K562 (cell line): ENCODE measurements around the gene KLHL22. TPM values are rescaled to one million over a fixed set of nuclear protein-coding genes. Genes with fewer than 3 reads are reported as not detected.

Experiments
- CXXC5 ChIP-seq: fragments of 250-450 bp; sonication (Bioruptor Pico); IDR thresholded peaks from 2 replicates; pipeline ENCODE4 v1.8.0; 2022; ENCODE audit warnings: inconsistent platforms, mild to moderate bottlenecking, moderate library complexity
- HNRNPK ChIP-seq: fragments of 200-400 bp; formaldehyde crosslinking; IDR thresholded peaks from one replicate; pipeline ENCODE4 v1.6.1; 2018; ENCODE audit warnings: mild to moderate bottlenecking, low read depth, low read length; ENCODE audit not compliant: poor library complexity, severe bottlenecking
- KDM4B ChIP-seq, 2 experiments: fragments of 450-650 bp in 1 of 2; sonication (generic) in 1 of 2; IDR thresholded peaks; 2 replicates each; pipeline ENCODE4 v1.6.1; 2016 to 2017; ENCODE audit warnings: borderline replicate concordance in 2 of 2, antibody characterized with exemption in 1 of 2, low read depth in 1 of 2, mild to moderate bottlenecking in 1 of 2
- MCM7 ChIP-seq, 2 experiments: fragments of 450-650 bp; IDR thresholded peaks; 2 replicates each; pipeline ENCODE4 v1.6.1; 2016 to 2018
- NFYB ChIP-seq: IDR thresholded peaks from 2 replicates; pipeline ENCODE4 v1.6.1; 2011; ENCODE audit warnings: mild to moderate bottlenecking, moderate library complexity; ENCODE audit not compliant: insufficient read length; ENCODE audit errors: extremely low read depth
- NKRF ChIP-seq: fragments of 450-650 bp; IDR thresholded peaks from 2 replicates; pipeline ENCODE4 v1.6.1; 2016; ENCODE audit warnings: borderline replicate concordance
- RNF2 ChIP-seq: sonication (generic); IDR thresholded peaks from 2 replicates; pipeline ENCODE4 v1.6.1; 2016
- SIN3B ChIP-seq: fragments of 450-650 bp; IDR thresholded peaks from 2 replicates; pipeline ENCODE4 v1.6.1; 2017; ENCODE audit warnings: low read depth, mild to moderate bottlenecking, moderate library complexity
- SLC30A9 ChIP-seq: fragments of 250-450 bp; sonication (Bioruptor Pico); IDR thresholded peaks from 2 replicates; pipeline ENCODE4 v1.8.0; 2022; ENCODE audit warnings: mild to moderate bottlenecking, moderate library complexity
- SRSF3 ChIP-seq: fragments of 200-400 bp; formaldehyde crosslinking; IDR thresholded peaks from 2 replicates; pipeline ENCODE4 v1.6.1; 2016; ENCODE audit warnings: mild to moderate bottlenecking, low read length, moderate library complexity; ENCODE audit not compliant: insufficient read depth
- TCF3 ChIP-seq: sonication (generic); formaldehyde crosslinking; IDR thresholded peaks from 2 replicates; pipeline ENCODE4 v1.4.0; 2020; ENCODE audit warnings: mild to moderate bottlenecking, missing genetic modification reagents
- UBTF ChIP-seq, 2 experiments: IDR thresholded peaks; 2 replicates each; pipeline ENCODE4 v1.6.1; 2012; ENCODE audit warnings: improper control_type of control experiment in 2 of 2, low read depth in 2 of 2, low read length in 2 of 2, borderline replicate concordance in 1 of 2
- ZNF668 ChIP-seq: fragments of 250-450 bp; sonication (Bioruptor Pico); IDR thresholded peaks from 2 replicates; pipeline ENCODE4 v1.8.0; 2022; ENCODE audit warnings: mild to moderate bottlenecking, inconsistent platforms
- ZNF699 ChIP-seq: fragments of 250-450 bp; sonication (Bioruptor Pico); IDR thresholded peaks from 2 replicates; pipeline ENCODE4 v1.8.0; 2021; ENCODE audit warnings: mild to moderate bottlenecking, moderate library complexity; ENCODE audit not compliant: insufficient replicate concordance
- ZNF764 ChIP-seq: fragments of 250-450 bp; sonication (Bioruptor Pico); IDR thresholded peaks from 2 replicates; pipeline ENCODE4 v1.4.0; 2020; ENCODE audit warnings: low read depth, mild to moderate bottlenecking, moderate library complexity
- ZNF780A ChIP-seq: fragments of 250-450 bp; sonication (Bioruptor Pico); IDR thresholded peaks from 2 replicates; pipeline ENCODE4 v1.5.0; 2021; ENCODE audit warnings: mild to moderate bottlenecking
- polyA plus RNA-seq, 8 experiments: library from polyadenylated mRNA; depleted of rRNA in 4 of 8; stranded (reverse) in 5 of 8; unstranded in 3 of 8; fragments of >200 nt; fragmentation: Nextera tagmentation in 2 of 8; fragmentation: Illumina TruSeq in 1 of 8; extraction: Ambion mirVana in 2 of 8; extraction: Trizol in 1 of 8; gene quantifications; 2 replicates each; pipeline versions ENCODE4 v1.2.1 to v1.2.3, GENCODE V29; 2011 to 2014; ENCODE audit warnings: inconsistent platforms in 1 of 8, missing spikeins in 1 of 8
- total RNA-seq, 7 experiments: library from RNA; depleted of rRNA in 6 of 7; stranded (reverse); fragments of >200 nt in 6 of 7; fragmentation: Illumina TruSeq in 2 of 7; extraction: Trizol in 2 of 7; gene quantifications; 2 replicates each; pipeline versions ENCODE4 v1.2.1 to v1.2.3, GENCODE V29; 2011 to 2021; ENCODE audit warnings: low replicate concordance in 1 of 7
- TF ChIP-seq, protein P1 (sequence below): fragments of 250-450 bp; sonication (Bioruptor Pico); IDR thresholded peaks from 2 replicates; pipeline ENCODE4 v1.9.0; 2021; ENCODE audit warnings: mild to moderate bottlenecking, inconsistent platforms
- TF ChIP-seq, protein P2 (sequence below): fragments of 250-450 bp; sonication (Bioruptor Pico); IDR thresholded peaks from 2 replicates; pipeline ENCODE4 v1.5.0; 2021; ENCODE audit warnings: mild to moderate bottlenecking, moderate library complexity

Gene KLHL22
- total and polyA plus RNA-seq, 9 of the 15 experiments (the other 6 are each of a cell fraction or from before 2014, with no cell fraction given), result 1.3 to 25.6 (median 15.2) TPM

DNA sequence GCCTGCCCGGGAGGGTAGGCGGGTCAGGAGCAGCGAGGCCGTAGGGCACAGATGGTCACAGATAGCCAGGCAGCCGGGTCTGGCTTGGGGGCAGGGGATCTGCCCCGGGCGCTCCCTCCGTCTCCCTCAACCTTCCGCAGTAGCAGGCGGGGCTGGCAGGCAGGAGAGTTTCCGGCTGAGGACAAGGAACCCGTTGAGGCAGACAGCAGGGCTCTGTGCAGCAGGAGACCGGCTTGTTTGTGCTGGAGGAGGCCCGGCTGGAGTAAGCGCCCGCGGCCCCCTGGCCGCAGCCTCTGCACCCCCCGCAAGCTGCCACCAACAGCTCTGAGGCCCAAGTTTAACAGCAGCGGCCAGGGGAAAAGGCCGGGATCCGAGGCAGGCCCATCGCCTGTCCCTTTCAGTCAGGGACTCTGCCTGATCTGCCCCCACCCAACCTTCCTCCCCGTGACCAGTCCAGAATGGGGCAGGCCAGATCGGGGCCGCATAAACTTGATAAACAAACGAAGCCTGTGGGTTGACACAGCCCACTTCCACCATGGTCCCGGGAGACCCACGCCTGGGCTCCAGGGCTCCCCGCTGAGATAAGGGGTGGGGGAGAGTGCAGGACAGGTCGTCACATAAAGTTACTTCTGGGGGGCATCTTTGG lies 71.6 kb downstream of the KLHL22 start (continued):
- no peak for TF ChIP-seq NKRF
- no peak for TF ChIP-seq SIN3B
- TF ChIP-seq, protein P1, sequence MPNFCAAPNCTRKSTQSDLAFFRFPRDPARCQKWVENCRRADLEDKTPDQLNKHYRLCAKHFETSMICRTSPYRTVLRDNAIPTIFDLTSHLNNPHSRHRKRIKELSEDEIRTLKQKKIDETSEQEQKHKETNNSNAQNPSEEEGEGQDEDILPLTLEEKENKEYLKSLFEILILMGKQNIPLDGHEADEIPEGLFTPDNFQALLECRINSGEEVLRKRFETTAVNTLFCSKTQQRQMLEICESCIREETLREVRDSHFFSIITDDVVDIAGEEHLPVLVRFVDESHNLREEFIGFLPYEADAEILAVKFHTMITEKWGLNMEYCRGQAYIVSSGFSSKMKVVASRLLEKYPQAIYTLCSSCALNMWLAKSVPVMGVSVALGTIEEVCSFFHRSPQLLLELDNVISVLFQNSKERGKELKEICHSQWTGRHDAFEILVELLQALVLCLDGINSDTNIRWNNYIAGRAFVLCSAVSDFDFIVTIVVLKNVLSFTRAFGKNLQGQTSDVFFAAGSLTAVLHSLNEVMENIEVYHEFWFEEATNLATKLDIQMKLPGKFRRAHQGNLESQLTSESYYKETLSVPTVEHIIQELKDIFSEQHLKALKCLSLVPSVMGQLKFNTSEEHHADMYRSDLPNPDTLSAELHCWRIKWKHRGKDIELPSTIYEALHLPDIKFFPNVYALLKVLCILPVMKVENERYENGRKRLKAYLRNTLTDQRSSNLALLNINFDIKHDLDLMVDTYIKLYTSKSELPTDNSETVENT (CRISPR knock-in tag), result 0 out of 2 replicates have a peak, but pooled peaks have one; percentile 9
- TF ChIP-seq MCM7 (IDR thresholded peaks at IDR 0.05), result no peak
- no peak for TF ChIP-seq ZNF764 (CRISPR knock-in tag)
- TF ChIP-seq ZNF668 (CRISPR knock-in tag), result no peak
- TF ChIP-seq KDM4B (IDR thresholded peaks at IDR 0.05; ENCODE audit: borderline replicate concordance in 2 of 2, low read depth in 1 of 2), result peak in 1 of 2 experiments; percentile 51; a peak in 1 of 4 replicates
- TF ChIP-seq, protein P2, sequence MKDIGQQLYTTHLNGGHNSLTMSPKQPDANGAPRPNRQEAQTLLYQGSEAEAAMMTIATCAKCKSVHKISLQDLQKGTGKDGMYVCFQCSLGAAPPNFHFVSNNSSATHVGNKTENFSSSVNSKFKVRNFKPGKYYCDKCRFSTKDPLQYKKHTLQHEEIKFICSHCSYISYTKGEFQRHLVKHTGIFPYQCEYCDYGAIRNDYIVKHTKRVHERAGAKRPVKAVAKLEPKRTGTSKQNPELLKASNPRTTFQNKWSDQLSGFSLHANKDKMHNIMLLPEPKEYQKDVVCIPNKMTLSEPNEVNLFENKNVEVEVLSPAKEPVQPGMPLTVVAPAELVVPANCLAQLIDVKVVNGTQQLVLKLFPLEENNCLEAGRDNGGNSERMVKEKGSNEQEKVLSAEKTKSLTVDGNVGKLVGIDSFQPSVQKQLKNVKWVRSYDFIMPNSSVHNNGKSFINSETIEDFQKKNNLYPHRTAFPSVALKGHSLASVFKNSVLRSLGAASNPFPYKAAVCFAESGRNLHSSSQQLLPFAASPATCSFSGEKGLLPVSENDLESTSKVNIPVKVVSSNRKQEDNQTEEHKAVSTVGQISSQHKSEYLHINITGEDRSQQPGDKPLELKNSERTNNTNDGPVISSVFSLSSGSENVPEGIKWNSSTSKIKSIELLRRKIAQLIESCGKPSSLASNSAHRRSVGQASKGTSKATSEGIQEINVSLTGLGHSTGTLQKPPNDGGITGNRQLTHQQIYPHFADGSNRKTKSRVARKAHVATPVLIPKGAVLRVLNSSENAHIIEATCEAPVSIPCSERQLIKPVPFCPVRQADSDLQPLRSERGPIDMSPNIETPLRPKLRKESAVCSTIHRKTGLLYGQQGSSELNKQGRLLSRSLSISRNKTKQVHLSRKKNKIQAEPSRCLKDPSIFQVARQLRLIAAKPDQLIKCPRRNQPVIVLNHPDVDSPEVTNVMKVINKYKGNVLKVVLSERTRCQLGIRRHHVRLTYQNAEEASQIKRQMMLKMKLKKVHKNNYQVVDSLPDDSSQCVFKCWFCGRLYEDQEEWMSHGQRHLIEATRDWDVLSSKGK, result no peak
- TF ChIP-seq HNRNPK, result no peak
- TF ChIP-seq SRSF3, result no peak
- no peak for TF ChIP-seq ZNF699 (CRISPR knock-in tag)
- no peak for TF ChIP-seq SLC30A9 (CRISPR knock-in tag)
- TF ChIP-seq NFYB, result no peak
- TF ChIP-seq CXXC5 (CRISPR knock-in tag), result no peak
- no peak for TF ChIP-seq ZNF780A (CRISPR knock-in tag)
- no peak for TF ChIP-seq RNF2
- no peak for TF ChIP-seq TCF3 (CRISPR knock-in tag)
- no peak; a peak in 1 of 4 replicates for TF ChIP-seq UBTF (IDR thresholded peaks at IDR 0.05; ENCODE audit: borderline replicate concordance in 1 of 2, low read depth in 2 of 2, low read length in 2 of 2)
